Liver (tissue), 3 donors: ENCODE results near the gene CSNK1G2.

Source experiments
- EGR1 ChIP-seq, 2 donors: IDR thresholded peaks; 2 replicates each; pipeline ENCODE4 v1.6.1; 2016 to 2018; ENCODE audit warnings: antibody characterized with exemption in 2 of 2, low read depth in 2 of 2
- GABPA ChIP-seq, 2 donors: IDR thresholded peaks in 1 of 2; conservative IDR thresholded peaks in 1 of 2; 2 replicates each; pipeline ENCODE4 v1.6.1; 2016; ENCODE audit warnings: antibody characterized with exemption in 2 of 2, mild to moderate bottlenecking in 1 of 2, moderate library complexity in 1 of 2
- TF ChIP-seq, protein P1 (sequence below): fragments of 150-350 bp; IDR thresholded peaks from 2 replicates; pipeline ENCODE4 v1.5.1; 2017; ENCODE audit warnings: improper control_type of control experiment, low read depth, low read length; ENCODE audit not compliant: missing input control
- TF ChIP-seq, protein P2 (sequence below): IDR thresholded peaks from 2 replicates; pipeline ENCODE4 v1.6.1; 2016; ENCODE audit warnings: antibody characterized with exemption
- donor health status: healthy.
- donor health status: healthy.

DNA sequence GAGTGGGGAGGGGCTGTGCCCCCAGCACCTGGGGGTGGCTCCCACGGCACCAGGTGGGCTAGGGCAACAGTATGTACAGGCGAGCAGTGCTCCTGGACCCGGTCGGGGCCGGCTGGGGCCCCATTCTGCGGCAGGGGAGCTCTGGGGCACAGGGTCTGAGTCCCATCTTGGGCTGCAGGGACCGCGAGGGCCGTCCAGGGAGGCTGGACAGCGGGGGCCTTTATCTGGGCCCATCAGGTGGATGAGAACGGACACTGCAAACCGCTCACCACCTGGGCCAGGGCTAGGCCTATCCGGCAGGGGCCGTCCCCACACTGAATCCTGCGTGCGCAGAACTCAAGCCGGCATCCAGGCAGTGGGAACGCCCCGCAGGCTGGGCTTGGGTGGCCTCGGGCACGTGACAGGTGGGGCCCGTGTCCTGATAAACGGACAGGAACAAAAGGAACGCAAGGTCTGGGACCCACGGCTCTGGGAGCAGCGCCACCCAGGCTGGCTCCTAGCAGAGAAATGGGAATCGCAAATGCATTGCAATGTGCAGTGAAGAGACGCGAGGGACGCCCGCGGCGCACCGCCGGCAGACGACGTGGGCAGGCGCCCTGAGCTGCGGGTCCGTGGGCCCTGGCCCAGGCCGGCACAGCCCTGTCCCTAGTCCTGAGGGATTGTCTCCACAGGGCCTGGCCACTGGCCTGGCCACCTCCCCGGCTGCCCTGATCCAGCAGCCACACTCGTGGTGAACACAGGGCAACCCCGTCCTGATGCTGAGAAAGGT is 44.8 kb downstream of the CSNK1G2 start:
- TF ChIP-seq, protein P1, sequence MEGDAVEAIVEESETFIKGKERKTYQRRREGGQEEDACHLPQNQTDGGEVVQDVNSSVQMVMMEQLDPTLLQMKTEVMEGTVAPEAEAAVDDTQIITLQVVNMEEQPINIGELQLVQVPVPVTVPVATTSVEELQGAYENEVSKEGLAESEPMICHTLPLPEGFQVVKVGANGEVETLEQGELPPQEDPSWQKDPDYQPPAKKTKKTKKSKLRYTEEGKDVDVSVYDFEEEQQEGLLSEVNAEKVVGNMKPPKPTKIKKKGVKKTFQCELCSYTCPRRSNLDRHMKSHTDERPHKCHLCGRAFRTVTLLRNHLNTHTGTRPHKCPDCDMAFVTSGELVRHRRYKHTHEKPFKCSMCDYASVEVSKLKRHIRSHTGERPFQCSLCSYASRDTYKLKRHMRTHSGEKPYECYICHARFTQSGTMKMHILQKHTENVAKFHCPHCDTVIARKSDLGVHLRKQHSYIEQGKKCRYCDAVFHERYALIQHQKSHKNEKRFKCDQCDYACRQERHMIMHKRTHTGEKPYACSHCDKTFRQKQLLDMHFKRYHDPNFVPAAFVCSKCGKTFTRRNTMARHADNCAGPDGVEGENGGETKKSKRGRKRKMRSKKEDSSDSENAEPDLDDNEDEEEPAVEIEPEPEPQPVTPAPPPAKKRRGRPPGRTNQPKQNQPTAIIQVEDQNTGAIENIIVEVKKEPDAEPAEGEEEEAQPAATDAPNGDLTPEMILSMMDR, result no peak
- TF ChIP-seq GABPA (IDR thresholded peaks at IDR 0.05 in 1 of 2, conservative IDR thresholded peaks at IDR 0.05 in 1 of 2) (no peak), EGR1 (IDR thresholded peaks at IDR 0.05; ENCODE audit: low read depth in 2 of 2) (no peak)
- TF ChIP-seq, protein P2, sequence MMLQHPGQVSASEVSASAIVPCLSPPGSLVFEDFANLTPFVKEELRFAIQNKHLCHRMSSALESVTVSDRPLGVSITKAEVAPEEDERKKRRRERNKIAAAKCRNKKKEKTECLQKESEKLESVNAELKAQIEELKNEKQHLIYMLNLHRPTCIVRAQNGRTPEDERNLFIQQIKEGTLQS, result no peak
